Activated CD8-positive, alpha-beta memory T cell treated with anti-CD3 and anti-CD28 coated beads, Interleukin-2, amount 50 U/mL, for 1 hour (primary cell): ENCODE results near the gene KRTAP4-9.
"Not testable (repeated sequence)": the region's sequence is repeated elsewhere in the genome, so short reads cannot be mapped to it uniquely, and the experiment has no call there.

Experiments
- DNase-seq: peaks from one replicate; pipeline ENCODE4 v3.0.0-alpha.2; 2020; ENCODE audit errors: extremely low read depth

KRTAP4-9 gene

DNA sequence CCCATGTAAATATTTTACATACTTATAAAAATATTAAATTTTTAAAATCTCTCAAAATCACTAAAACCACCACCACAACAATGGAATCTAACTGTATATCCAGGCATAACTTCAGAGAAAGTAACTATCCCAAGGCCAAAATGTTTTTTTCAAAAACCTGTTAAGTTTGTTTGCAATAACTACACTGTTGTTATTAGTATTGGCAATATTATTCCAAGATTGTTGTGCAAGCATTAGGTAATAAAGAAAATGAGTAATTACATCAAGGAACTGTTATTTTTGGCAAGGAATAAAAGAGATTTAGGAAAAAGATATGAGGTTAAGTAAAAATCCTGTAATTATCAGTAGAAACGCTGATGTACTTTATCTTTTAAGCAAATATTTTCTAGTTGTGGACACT, 22.2 kb downstream of the KRTAP4-9 start:
- no peak for DNase-seq

DNA sequence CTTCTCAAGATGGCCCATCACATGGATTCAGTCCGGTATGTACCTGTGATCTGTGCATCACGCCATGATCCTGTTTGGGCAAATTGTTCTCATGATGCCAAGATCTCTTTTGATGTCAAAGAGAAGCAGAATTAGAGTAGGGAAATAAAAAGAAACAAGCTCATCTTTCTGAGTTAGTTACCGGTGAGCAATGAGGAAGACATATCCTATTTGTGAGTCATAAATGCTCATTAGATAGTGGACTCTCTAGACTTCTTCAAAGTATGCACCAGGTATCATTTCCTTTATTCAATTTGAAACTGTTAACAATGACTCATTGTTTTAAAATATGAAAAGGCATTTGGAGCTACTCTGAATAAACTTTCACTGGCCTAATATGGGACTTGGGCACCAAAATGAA, 26.8 kb downstream of the KRTAP4-9 start:
- no peak for DNase-seq

DNA sequence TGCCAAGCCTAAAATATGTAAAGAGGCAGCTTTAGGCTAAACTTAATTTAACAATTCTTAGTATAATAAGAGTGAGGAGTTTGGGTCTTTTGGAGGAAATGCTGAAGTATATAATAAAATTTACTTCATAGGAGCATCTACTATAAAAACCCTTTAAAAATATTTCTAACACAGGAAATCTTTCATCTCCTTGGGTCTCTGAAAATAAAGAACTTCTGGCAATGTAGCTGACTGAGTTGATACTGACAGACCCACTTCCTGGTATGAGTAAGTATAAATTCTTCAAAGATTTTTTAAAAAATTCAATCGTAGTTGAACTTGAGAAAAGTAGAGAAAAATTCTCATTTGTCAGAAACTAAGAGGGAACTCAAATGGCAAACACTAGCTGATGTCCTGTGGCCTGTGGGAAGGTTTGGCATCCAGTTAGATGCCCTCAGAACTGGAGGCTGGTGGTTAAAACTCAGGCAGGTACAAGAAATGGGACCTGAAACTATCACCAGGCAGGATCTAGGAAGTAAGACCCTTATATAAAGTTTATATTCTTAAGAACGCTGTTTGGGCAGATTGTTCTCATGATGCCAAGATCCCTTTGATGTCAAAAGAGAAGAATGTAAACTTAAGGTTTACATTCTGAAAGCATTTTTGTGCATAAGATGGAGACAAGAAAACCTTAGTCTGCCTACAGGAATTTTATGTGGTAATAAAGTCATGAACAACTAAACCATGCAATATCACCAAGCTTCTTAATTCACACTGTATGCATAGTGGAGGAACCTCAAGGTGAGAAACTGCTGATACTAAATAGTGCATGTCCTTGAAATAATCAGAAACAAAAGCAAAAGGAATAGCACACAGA, 28.9 kb downstream of the KRTAP4-9 start:
- DNase-seq, result no peak

DNA sequence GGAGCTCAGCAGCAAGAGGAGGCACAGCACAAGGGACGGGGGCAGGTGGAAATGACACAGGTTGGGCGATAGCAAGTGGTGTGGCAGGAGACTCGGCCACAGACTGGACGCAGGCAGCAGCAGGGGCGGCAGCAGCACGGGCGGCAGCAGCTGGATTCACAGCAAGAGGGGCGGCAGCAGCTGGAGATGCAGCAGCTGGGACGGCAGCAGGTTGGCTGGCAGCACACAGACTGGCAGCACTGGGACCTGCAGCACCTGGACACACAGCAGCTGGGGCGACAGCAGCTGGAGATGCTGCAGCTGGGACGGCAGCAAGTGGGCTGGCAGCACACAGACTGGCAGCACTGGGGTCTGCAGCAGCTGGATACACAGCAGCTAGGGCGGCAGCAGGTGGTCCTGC, 34.7 kb downstream of the KRTAP4-9 start:
- DNase-seq, result not testable (repeated sequence)

GRCh38 chr17:41140360-41141131, 35.4 kb downstream of the KRTAP4-9 start, which contains the start of gene KRTAP4-6:
TSS of gene KRTAP4-6 (minus strand) at chr17:41140544. CDS start at chr17:41140487, 57 bp downstream.
- DNase-seq, result no peak

DNA sequence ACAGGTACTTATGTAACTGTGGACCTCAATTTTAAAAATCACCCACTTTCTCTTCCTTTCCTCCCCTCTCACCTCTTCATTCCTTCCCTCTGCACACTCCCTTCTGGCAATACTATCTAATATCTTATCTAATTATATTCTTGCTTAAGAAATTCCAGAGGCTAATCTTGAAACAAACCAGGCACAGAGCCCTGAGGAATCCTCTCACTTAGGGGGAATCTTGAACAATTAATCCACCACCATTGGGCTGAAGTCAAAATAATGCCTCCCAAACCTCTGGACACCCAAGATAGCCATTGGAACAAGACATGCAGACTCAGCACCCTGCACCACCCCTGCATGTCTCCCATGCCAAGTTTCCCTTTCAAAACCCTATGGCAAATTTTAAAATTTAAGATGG, 36.2 kb downstream of the KRTAP4-9 start:
- no peak for DNase-seq

DNA sequence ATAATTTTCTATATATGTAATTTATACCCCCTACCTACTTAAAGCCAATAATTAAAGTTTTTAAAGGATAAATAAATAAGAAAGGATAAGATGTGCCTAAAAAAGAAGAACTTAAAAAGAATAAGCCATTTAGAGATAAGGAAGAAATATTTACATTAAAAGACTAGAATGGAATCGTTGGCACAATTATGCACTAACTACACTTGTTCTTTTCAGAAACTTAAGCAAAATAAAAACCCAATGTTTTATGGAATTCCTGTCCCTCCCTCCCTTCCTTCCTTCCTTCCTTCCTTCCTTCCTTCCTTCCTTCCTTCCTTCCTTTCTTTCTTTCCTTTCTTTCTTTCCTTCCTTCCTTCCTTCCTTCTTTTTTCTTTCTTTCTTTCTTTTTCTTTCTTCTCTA, 39.7 kb downstream of the KRTAP4-9 start:
- DNase-seq, result no peak

DNA sequence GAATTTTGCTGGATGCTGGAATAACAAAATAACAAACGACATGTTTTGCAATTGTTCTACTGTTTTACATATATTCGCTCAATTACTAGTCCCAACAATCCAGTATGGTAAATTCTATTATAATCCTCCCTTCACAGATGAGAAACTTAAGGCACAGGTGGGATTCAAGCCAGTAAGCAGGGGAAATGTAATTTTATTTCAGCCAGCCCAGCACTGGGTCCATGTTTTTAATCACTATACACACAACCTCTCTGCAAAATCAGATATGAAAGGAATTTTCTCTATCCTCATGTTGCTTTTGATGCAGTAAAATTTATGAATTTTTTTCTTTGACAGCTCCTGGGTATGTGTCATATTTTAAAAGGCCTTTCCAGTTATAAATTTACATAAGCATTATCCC, 40.1 kb downstream of the KRTAP4-9 start:
- no peak for DNase-seq

DNA sequence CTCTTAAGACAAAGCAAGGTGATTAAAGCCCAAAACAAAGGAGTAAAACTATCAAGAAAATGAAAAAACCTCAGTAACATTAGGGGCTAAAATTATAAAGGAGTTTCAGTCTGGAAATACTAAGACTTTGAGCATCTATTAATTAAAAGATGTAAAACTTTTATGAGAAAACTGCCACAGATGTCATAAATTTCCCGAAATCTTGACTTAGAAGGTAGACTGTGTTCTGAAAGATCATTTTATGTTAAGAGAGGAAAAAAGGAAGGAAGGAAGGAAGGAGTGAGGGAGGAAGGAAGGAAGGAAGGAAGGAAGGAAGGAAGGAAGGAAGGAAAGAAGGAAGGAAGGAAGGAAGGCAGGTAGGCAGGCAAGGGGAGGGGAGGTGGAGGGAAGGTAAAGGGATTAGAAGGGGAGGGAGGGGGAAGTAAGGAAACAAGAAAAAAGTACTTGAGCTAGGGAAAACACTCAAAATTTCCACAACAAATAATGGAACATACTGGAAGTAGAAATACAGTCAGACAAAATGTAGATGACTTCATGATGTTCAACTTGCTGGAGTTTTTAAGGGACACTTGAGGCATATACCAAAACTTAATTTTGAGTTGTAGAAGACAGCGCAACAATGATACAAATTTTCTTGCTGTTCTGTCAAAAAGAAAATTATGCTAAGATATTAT, 42.5 kb downstream of the KRTAP4-9 start:
- no peak for DNase-seq

DNA sequence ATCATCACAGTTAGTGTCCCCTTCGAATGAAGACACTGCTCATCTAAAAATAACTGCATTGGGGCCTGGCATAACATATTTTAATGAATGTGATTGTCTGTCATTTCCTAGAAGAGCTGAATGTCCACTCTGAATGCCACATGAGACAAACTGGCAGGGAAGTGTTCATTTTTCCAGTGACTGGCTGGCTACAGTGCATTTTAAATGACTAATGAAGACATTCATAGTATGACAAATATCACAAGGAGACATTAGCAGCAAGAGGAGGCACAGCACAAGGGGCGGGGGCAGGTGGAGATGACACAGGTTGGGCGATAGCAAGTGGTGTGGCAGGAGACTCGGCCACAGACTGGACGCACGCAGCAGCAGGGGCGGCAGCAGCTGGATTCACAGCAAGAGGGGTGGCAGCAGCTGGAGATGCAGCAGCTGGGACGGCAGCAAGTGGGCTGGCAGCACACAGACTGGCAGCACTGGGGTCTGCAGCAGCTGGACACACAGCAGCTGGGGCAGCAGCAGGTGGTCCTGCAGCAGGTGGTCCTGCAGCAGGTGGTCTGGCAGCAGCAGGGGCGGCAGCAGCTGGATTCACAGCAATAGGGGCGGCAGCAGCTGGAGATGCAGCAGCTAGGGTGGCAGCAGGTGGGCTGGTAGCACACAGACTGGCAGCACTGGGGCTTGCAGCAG, 43.9 kb downstream of the KRTAP4-9 start:
- DNase-seq, result not testable (repeated sequence)

DNA sequence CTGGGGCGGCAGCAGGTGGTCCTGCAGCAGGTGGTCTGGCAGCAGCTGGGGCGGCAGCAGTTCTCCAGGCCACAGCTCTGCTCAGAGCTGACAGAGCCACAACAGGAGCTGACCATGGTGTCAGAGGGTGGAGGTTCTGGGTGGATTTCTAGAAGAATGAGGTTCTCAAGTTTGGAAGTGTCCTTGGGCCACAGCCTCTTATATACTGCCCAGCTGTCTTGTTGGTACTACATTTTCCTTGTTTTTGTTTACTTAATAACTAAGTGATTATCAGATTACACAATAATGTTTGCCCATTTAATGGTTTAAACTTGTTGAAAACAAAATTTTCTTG, 44.4 kb downstream of the KRTAP4-9 start, which contains the start of gene KRTAP4-5:
Gene KRTAP4-5 (minus strand): TSS at position 174 of the 334 bp plus-strand sequence. CDS start 58 bp downstream, at position 116.
- DNase-seq, result no peak

- DNase-seq, result no peak
Observed at GRCh38 chr17:41150026-41150425, 44.8 kb downstream of the KRTAP4-9 start.

- DNase-seq, result no peak
Observed at GRCh38 chr17:41151525-41151924, 46.3 kb downstream of the KRTAP4-9 start.

DNA sequence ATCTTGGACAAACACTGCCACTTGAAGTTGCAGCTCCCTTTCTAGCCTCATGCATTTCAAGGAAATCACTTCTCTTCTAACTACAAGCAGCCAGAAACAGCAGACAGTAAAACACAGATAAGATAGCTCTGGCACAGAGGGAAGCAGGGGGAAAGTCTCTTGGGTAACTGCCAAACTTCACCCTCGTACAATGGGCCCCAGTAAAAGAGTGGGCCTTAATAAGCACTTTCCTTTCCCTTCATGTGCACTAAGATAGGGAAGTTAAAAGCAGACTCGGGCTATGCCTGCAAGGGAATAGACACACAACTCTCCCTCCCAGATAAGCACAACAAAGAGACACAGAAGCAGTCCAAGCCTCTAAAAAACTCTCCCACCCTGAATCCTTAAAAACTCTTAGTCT, 48.7 kb downstream of the KRTAP4-9 start:
- no peak for DNase-seq
